LoVo (cell line): ENCODE measurements around the gene COG4.

Experiments used
- DNase-seq: peaks from one replicate; pipeline ENCODE4 v3.0.0-alpha.2; 2016; ENCODE audit warnings: low spot score

COG4 gene

DNA sequence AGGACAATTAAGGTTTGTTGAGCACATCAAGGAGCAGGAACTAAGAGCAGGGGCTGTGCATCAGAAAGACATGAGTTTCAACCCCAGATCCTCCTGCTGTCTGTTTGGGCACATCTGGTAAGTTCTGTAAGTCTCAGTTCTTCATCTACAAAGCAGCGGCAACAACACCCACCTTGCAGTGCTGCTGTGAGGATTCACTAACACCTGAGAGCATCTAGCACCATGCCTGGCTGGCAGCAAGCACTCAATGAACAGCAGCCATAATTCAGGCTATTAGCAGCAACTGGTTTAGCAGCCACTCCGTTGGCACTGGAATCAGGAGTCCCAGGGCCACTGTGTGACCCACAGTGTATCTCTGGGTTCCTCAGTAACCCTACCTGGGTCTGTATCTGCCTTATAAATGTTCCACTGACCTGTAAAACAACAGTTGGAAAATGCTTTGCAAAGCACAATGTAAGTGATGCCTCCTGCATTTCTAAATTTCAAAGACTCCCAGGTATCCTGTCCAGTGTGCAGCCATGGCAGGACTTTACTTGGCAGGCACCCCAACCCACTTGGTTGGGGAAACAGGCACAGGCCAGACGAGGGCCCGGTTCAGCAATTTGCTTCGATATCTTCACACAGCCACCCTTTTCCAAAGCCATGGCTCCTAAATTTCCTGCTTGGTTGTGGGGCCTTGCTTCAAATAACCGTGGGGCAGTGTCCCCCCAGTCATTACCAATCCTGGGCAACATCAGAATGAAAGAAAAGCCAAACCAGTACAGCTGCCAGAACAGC lies 88.7 kb downstream of the COG4 start:
- no peak for DNase-seq

DNA sequence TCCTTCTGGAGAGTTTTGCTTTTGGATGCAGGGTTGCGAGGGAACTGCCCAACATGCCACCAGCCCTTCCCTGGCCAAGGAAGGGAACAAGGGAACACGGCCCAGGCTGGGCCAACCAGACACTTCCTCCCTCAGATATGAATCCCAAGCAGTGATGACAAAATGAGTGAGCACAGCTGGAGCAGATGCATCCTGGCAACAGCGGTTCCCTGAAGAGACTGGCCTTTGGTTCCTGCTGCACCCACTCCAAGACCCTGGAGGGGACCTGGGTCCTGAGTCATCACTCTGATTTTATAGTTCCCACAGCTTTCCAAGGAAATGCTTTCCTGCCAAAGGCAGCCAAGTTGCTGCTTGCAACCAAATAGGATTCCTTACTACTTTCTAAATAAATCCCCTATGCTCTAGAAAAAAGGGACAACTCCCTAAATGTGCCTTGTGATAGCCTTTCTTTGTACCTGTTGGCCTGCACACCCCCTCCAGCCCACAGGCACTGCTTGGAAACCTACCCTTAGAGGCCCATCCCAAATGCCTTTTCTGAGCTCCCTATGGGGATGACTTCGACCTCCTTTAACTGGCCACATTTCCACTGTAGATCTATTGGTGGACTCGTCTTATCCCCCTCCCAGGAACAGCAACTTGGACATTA lies 89.8 kb downstream of the COG4 start:
- DNase-seq = peak; percentile 25

DNA sequence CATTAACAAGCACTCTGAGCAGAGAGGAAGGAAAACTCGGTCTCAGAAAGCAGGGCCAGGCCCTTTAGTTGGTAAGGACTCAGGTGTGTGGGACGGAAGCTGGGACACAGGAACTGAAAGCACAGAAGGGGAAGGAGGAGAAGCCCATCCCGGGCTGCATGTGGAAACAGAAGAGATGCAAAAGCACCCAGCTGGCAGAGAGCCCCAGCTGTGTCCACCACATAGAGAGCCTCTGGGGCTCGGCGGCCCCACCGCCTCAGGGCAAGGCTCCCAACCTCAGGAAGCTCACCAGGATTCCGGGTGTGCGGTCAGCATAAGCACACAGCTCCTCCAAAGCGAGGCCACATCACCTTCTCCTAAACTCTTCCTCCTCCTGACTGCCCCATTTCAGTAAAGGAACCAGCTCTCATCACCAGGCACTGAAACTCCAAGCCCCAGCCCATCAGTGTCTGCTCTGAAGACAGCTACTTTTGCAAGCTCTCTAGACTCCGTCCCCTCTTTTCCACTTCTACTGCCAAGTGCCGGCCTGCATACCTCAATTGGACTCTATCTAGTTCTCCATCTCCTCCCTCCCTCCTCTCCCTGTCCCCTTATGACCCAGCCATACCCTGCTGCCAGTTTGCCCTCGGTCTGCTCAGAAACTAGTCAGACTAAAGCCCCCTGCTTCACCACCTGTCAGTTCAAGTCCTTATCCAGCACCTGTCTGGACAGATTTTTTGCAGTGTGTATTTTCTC lies 90.5 kb downstream of the COG4 start:
- no peak for DNase-seq

DNA sequence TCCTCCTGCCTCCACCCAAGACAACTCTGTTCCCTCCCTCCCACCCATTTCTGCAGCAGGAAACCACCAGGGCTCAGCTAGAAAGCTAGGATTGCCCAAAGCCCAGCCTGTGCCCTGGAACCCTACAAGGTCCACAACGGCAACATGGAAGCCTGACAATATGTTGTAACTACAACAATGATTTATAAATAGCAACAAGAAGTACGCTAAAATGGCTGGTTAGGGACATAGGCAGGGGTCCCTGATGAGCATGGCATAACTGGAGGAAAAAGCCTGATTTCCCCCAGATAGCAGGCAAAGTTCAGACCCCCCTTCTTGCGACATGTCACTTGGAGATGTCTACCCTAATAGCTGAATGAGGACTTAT lies 91.0 kb downstream of the COG4 start:
- no peak for DNase-seq

DNA sequence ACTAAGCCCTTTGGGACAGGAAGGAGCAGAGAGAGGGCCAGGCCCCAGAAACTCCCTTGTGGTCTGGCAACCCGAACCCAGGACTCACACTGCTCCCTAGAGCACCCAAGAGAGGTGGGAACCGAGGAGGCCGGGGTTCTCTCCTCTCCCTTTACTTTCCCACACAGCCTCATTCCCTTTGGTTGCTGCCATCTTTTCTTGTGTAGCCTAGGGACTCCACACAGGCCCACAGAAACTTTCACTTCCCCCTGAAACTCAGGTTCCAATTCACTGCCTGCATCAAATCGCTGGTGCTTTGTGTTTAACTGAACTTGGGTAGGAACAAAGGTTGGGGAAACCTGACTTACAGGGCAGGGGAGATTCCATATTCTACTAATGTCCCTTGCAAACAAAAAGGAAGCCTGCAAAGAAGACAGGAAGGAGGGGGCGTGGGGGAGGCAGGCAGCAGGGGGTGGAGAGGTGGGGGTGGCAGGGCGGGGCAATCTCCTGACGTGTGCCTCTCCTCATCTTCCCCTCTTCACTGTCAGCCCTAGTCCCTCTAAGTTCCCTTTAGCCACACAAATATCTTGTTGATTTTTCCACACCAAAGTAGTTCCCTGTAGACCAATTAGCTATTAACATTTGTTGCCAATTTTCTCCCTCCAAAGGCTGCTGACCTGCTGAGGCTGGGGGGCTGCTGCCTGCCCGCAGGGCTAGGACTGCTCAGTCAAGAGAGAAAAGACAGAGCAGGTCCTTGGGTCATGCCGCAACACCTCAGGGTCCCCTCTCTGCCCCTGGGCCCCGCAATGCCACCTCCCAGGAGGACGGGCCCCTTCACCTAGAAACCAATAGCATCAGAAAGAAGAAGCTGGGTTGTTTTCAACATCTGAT lies 92.5 kb downstream of the COG4 start:
- peak; percentile 32 for DNase-seq
